NCI-H1092 (cell line): ENCODE measurements around the gene ADCY3.
"Not testable (repeated sequence)": the region's sequence is repeated elsewhere in the genome, so short reads cannot be mapped to it uniquely, and the experiment has no call there.

ENCODE experiments used
- DNase-seq: peaks from one replicate; lab custom pipeline; 2025; lab: John Stamatoyannopoulos, UW

The ADCY3 gene

GRCh38 chr2:24809316-24810007 lies 110.6 kb downstream of the ADCY3 start:
- DNase-seq: no peak

GRCh38 chr2:24806661-24807036 lies 113.4 kb downstream of the ADCY3 start:
- no peak for DNase-seq

- DNase-seq: not testable (repeated sequence)
Observed at GRCh38 chr2:24805811-24806660, 114.0 kb downstream of the ADCY3 start.

- DNase-seq: not testable (repeated sequence)
Observed at GRCh38 chr2:24800487-24800886, 119.5 kb downstream of the ADCY3 start.

GRCh38 chr2:24797644-24798043 lies 122.4 kb downstream of the ADCY3 start:
- no peak for DNase-seq

- DNase-seq: peak; percentile 25
Observed at GRCh38 chr2:24793761-24794435, 126.1 kb downstream of the ADCY3 start.

- peak; percentile 91 for DNase-seq
Observed at GRCh38 chr2:24792874-24793760, 126.9 kb downstream of the ADCY3 start, which contains the start of the genes CENPO and PTRHD1. TSS of gene CENPO (plus strand) at chr2:24793425. CDS start at chr2:24793920, 495 bp downstream. TSS of gene PTRHD1 (minus strand) at chr2:24793391. CDS start at chr2:24793377, 14 bp downstream.

GRCh38 chr2:24792542-24792873 lies 127.5 kb downstream of the ADCY3 start:
- DNase-seq: no peak

- no peak for DNase-seq
Observed at GRCh38 chr2:24791452-24791851, 128.6 kb downstream of the ADCY3 start.

- no peak for DNase-seq
Observed at GRCh38 chr2:24788816-24789215, 131.2 kb downstream of the ADCY3 start.

- DNase-seq: no peak
Observed at GRCh38 chr2:24787532-24787931, 132.5 kb downstream of the ADCY3 start.

GRCh38 chr2:24785671-24786321 lies 134.2 kb downstream of the ADCY3 start:
- peak; percentile 62 for DNase-seq

GRCh38 chr2:24783641-24784040 lies 136.4 kb downstream of the ADCY3 start:
- no peak for DNase-seq

GRCh38 chr2:24779116-24779515 lies 140.9 kb downstream of the ADCY3 start:
- DNase-seq: no peak

GRCh38 chr2:24774373-24774772 lies 145.7 kb downstream of the ADCY3 start:
- DNase-seq: no peak

- no peak for DNase-seq
Observed at GRCh38 chr2:24771764-24772586, 148.1 kb downstream of the ADCY3 start.

- no peak for DNase-seq
Observed at GRCh38 chr2:24771061-24771460, 149.0 kb downstream of the ADCY3 start.
